Pancreas (tissue), 10 donors: ENCODE results near the gene DDX19B. TPM values are rescaled to one million over a fixed set of nuclear protein-coding genes. Genes with fewer than 3 reads are reported as not detected.
A peak's percentile ranks its signal among the peaks of the same experiment; 100 is the strongest.

ENCODE experiments used
- ATAC-seq, 4 donors: fragments of 200-7000 bp; cut with Tn5 transposase; one replicate each; pipeline versions ENCODE4 v1.8.0 to v1.9.1; 2020; ENCODE audit warnings: mild to moderate bottlenecking in 4 of 4, moderate library complexity in 4 of 4
- DNase-seq, 6 donors: peaks; one replicate each; pipeline ENCODE4 v3.0.0-alpha.2; 2020
- FAIRE-seq: peaks from 2 replicates; lab custom pipeline; 2012; peaks lifted over from hg19 to GRCh38; lab: Jason Lieb, UNC
- H3K27ac ChIP-seq, 4 donors: fragments of 200-600 bp; sonication (generic); 1 replicate in 3 of 4; 2 replicates in 1 of 4; pipeline versions ENCODE4 v1.5.0 to v1.8.0; 2020
- H3K27me3 ChIP-seq, 4 donors: fragments of 200-600 bp; one replicate each; pipeline ENCODE4 v1.8.0; 2021
- H3K36me3 ChIP-seq, 3 donors: fragments of 200-600 bp; sonication (generic) in 1 of 3; one replicate each; pipeline versions ENCODE4 v1.5.0 to v1.8.0; 2020 to 2021
- H3K4me1 ChIP-seq, 3 donors: fragments of 200-600 bp; one replicate each; pipeline ENCODE4 v1.8.0; 2021
- H3K4me3 ChIP-seq, 4 donors: fragments of 200-600 bp; sonication (generic) in 2 of 4; one replicate each; pipeline versions ENCODE4 v1.5.0 to v1.8.0; 2020 to 2021
- H3K9me3 ChIP-seq, 4 donors: fragments of 200-600 bp; one replicate each; pipeline ENCODE4 v1.8.0; 2021
- WGBS, 2 donors: extraction: QIAGEN DNeasy Blood & Tissue Kit; methylation state at CpG; one replicate each; pipeline ENCODE4 v1.1.7; 2013; 5-methylcytosine and 5-hydroxymethylcytosine counted together
- intact Hi-C, 3 donors: fragments of 100-400 bp; cut with DNase I; formaldehyde crosslinking; loops; one replicate each; pipeline versions ENCODE4 v1.11.1 to v1.14.2; 2022
- polyA plus RNA-seq, 2 donors: library from polyadenylated mRNA; stranded (reverse); fragments of 200-250 nt; gene quantifications; one replicate each; pipeline ENCODE4 v1.2.3, GENCODE V29; 2013
- total RNA-seq, 6 donors: library from RNA; stranded (reverse); fragmentation: NEBNext Ultra II Directional in 4 of 6; extraction: Animal tissue kit (Norgen Biotek cat#: 25700) in 4 of 6; gene quantifications; one replicate each; pipeline versions ENCODE4 v1.2.1 to v1.2.4, GENCODE V29; 2021 to 2023
- TF ChIP-seq, protein P1 (sequence below), 4 donors: fragments of 200-600 bp; sonication (generic) in 3 of 4; IDR thresholded peaks; one replicate each; pipeline versions ENCODE4 v1.5.0 to v1.8.0; 2021; ENCODE audit warnings: antibody characterized with exemption in 4 of 4
- donor health status: healthy with polysubstance abuse.
- donor health status: DM: no; HTN: no; CAD: no; lungs with moderate emphysema.
- donor health status: DM: no; HTN: no; CAD: no.
- donor health status: control.
- donor health status: control.
- donor health status: Bipolar disorder and iron deficiency.
- donor health status: DM: yes; HTN: yes; CAD: no.
- donor health status: DM: no; HTN: no; CAD: no.
- donor health status: DM: no; HTN: no; CAD: no.
- donor health status: DM: yes; HTN: yes; CAD: no.

Gene DDX19B
- total and polyA plus RNA-seq, 8 donors = 12.5 to 19.6 (median 13.7) TPM

DNA sequence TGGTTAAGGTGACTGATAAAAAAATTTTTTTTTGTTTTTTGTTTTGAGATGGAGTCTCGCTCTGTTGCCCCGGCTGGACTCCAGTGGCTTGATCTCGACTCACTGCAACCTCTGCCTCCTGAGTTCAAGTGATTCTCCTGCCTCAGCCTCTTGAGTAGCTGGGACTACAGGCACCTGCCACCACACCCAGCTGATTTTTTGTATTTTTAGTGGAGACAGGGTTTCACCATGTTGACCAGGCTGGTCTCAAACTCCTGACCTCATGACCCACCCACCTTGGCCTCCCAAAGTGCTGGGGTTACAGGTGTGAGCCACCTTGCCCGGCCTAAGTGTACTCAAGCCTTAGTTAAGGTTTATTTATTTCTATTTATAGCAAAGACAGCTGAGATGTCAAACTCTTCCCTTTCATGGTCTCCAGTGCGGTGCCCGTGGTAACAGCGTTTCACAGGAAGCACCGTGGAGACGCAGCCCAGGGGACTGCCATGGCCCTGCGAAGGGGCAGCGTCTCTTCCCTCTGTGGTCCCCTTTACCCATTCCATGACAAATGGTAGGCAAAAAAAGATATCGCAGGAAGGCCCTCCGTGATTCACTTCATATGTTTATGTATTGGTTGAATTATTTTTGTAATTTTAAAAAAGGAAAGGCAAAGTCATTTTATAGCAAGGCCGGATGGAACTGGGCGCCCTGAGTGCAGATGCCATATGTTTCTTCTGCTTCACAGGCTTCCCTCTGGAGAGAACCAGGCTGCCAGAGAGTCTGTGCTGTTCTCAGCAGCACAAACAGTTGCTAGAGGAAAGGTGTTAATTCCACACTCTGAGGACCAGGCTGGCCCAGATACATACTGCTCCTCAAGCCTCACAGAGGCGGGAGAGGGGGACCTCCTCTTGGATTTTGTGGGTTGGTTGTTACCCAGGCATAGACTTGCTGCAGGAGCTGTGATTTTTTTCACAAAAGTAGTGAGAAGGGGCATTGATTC is 76.9 kb downstream of the DDX19B start:
- intact Hi-C loops = loop anchor here in 1 of 3 donors (10.0 kb wide), 1 partner anchor 279 kb away; no protein-coding TSS in a partner anchor
- Histone ChIP-seq H3K4me1 (peaks cover 0 to 4% (median 4%) of the 10 kb centered on the region in 3 donors), H3K9me3 (no peaks in the 10 kb centered on the region), H3K4me3 (no peak overlapping the region), H3K27me3 (no peaks in the 10 kb centered on the region), H3K27ac (no peak overlapping the region), H3K36me3 (peaks cover 0 to 16% (median 0%) of the 10 kb centered on the region in 3 donors)
- ATAC-seq = peak in 1 of 4 donors; percentile 11
- FAIRE-seq = no peak
- DNase-seq = no peak
- TF ChIP-seq, protein P1, sequence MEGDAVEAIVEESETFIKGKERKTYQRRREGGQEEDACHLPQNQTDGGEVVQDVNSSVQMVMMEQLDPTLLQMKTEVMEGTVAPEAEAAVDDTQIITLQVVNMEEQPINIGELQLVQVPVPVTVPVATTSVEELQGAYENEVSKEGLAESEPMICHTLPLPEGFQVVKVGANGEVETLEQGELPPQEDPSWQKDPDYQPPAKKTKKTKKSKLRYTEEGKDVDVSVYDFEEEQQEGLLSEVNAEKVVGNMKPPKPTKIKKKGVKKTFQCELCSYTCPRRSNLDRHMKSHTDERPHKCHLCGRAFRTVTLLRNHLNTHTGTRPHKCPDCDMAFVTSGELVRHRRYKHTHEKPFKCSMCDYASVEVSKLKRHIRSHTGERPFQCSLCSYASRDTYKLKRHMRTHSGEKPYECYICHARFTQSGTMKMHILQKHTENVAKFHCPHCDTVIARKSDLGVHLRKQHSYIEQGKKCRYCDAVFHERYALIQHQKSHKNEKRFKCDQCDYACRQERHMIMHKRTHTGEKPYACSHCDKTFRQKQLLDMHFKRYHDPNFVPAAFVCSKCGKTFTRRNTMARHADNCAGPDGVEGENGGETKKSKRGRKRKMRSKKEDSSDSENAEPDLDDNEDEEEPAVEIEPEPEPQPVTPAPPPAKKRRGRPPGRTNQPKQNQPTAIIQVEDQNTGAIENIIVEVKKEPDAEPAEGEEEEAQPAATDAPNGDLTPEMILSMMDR (IDR thresholded peaks at IDR 0.05) = no peak
- 93 to 94% methylated on average over 16 of the region's 16 CpGs for WGBS, 2 donors

DNA sequence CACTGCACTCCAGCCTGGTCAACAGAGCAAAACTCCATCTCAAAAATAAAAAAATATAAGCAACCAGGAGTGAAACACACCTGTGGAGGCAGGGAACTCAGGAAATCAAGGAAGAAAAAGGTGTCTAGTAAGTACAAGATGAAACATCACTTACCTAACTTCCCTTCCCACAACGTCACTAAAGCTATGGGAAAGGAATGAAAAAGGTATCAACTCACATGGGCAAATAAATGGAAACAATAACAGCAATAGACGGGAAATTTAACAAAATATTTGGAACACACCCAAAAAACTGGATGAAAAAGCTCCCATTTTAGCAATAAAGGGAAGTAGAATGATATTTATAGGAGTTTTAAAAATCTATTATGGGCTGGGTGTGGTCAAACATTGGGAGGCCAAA is 78.8 kb downstream of the DDX19B start:
- intact Hi-C loops = loop anchor here in 1 of 3 donors (10.0 kb wide), 1 partner anchor 277 kb away; no protein-coding TSS in a partner anchor
- H3K9me3 ChIP-seq = no peaks in the 10 kb centered on the region
- peaks cover 0 to 8% (median 0%) of the 10 kb centered on the region in 3 donors for H3K36me3 ChIP-seq
- TF ChIP-seq, protein P1 (IDR thresholded peaks at IDR 0.05) = no peak
- FAIRE-seq = no peak
- no peak overlapping the region for H3K27ac ChIP-seq
- no peak overlapping the region for H3K4me3 ChIP-seq
- 84 to 91% methylated on average over 2 of the region's 2 CpGs for WGBS, 2 donors
- H3K27me3 ChIP-seq = no peaks in the 10 kb centered on the region
- ATAC-seq = no peak
- DNase-seq = no peak
- H3K4me1 ChIP-seq = peaks cover 0 to 4% (median 4%) of the 10 kb centered on the region in 3 donors

DNA sequence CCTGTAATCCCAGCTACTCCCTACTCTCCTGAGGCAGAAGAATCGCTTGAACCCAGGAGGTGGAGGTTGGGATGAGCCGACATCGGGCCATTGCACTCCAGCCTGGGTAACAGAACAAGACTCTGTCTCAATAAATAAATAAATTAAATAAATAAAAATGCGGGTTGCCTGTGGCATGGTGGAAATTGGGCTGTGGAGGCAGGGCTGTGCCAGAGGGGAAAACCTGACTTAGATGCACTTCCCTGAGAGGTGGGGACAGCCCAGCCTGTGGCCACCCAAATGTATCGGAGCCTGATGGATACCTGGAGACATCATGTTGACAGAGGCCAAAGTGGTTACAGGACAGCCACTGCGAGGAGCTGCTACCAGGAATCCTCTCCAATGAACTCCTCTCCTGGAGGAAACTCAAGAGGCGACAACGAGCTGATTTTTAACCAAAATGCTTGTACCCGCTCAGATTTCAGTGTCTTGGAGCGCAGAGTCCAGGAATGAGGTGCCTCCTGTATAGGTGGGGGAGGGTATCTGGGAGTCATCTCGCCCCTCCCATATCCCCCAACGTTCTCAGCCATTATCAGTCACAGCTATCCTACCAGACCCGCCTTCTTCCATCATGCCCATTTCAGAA is 80.0 kb downstream of the DDX19B start:
- TF ChIP-seq, protein P1 (IDR thresholded peaks at IDR 0.05) = no peak
- Histone ChIP-seq H3K27me3 (no peaks in the 10 kb centered on the region), H3K27ac (no peak overlapping the region), H3K9me3 (no peaks in the 10 kb centered on the region), H3K36me3 (peaks cover 0 to 8% (median 0%) of the 10 kb centered on the region in 3 donors), H3K4me3 (no peak overlapping the region), H3K4me1 (peaks cover 0 to 4% (median 4%) of the 10 kb centered on the region in 3 donors)
- WGBS, 2 donors = 85 to 89% methylated on average over 13 of the region's 13 CpGs
- FAIRE-seq (no peak), ATAC-seq (no peak), DNase-seq (no peak)
- intact Hi-C loops = loop anchor here in 1 of 3 donors (10.0 kb wide), 1 partner anchor 276 kb away; no protein-coding TSS in a partner anchor

DNA sequence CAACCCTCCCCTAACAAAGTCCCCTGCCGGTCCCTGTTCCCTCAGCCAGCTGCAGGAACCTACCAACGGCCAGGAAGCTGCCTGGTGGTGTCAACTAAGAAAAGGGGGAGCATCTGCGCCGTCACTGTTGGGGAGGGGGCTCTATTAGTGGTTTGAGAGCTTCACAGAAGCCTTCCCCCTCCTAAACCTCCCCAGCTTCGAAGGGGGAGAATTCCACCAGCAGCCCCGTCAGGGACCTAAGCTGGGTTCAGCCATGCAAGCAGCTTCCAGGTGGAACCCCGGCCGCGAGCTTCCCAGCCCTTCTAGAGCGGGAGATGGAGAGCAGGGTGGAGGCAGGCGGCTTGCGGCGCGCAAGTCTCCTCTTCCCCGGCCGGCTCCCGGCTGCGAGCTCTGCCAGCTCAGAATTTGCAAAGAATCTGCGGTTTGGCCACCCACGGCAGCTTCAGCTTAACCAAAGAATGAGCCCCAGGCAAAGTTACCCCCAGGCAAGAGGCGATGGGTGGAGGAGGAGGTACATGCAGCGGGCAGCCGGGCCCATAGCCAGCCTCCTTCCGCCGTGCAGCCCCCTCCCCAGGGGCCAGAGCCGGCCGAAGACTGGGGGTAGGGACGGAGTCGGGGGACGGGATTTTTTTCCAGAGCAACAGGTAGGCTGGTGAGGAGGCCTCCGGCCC is 81.4 kb downstream of the DDX19B start:
- H3K4me3 ChIP-seq = peak overlapping the region; percentile 67 to 83 (median 74)
- WGBS, 2 donors = 1 to 2% methylated on average over 31 of the region's 31 CpGs
- H3K9me3 ChIP-seq = no peaks in the 10 kb centered on the region
- ATAC-seq = peak; percentile 30 to 56 (median 44)
- no peaks in the 10 kb centered on the region for H3K27me3 ChIP-seq
- TF ChIP-seq, protein P1 (IDR thresholded peaks at IDR 0.05) = no peak
- intact Hi-C loops = no loop called here
- peaks cover 0 to 4% (median 0%) of the 10 kb centered on the region in 3 donors for H3K4me1 ChIP-seq
- peak overlapping the region; percentile 62 to 78 (median 72) for H3K27ac ChIP-seq
- peaks cover 0 to 8% (median 0%) of the 10 kb centered on the region in 3 donors for H3K36me3 ChIP-seq
- peak; percentile 20 to 85 (median 55) for DNase-seq
- FAIRE-seq = no peak
